Parathyroid adenoma (tissue), 2 donors: Measurements from ENCODE around the gene GABRD.

Experiments used
- H2AFZ ChIP-seq: fragments of 300-600 bp; sonication (generic); one replicate; pipeline ENCODE4 v1.7.0; 2017; ENCODE audit warnings: antibody characterized with exemption, mild to moderate bottlenecking
- H3K27ac ChIP-seq: fragments of 300-600 bp; sonication (generic); one replicate; pipeline ENCODE4 v1.7.0; 2017
- H3K27me3 ChIP-seq: fragments of 300-600 bp; sonication (generic); one replicate; pipeline ENCODE4 v1.7.0; 2017; ENCODE audit warnings: low read length; ENCODE audit not compliant: control insufficient read depth, insufficient read depth
- H3K36me3 ChIP-seq: fragments of 300-600 bp; sonication (generic); one replicate; pipeline ENCODE4 v1.7.0; 2017; ENCODE audit warnings: low read length; ENCODE audit not compliant: control insufficient read depth, insufficient read depth
- H3K4me1 ChIP-seq: fragments of 300-600 bp; sonication (generic); one replicate; pipeline ENCODE4 v1.7.0; 2017; ENCODE audit warnings: control low read depth
- H3K4me2 ChIP-seq: fragments of 300-600 bp; sonication (generic); one replicate; pipeline ENCODE4 v1.7.0; 2017; ENCODE audit warnings: low read length
- H3K4me3 ChIP-seq: fragments of 300-600 bp; sonication (generic); one replicate; pipeline ENCODE4 v1.7.0; 2017; ENCODE audit warnings: low read depth, low read length
- H3K79me2 ChIP-seq: fragments of 300-600 bp; sonication (generic); one replicate; pipeline ENCODE4 v1.7.0; 2017; ENCODE audit warnings: control low read depth
- H3K9ac ChIP-seq: fragments of 300-600 bp; sonication (generic); one replicate; pipeline ENCODE4 v1.7.0; 2017; ENCODE audit warnings: mild to moderate bottlenecking
- H3K9me3 ChIP-seq: fragments of 300-600 bp; sonication (generic); one replicate; pipeline ENCODE4 v1.7.0; 2017; ENCODE audit warnings: low read length; ENCODE audit not compliant: control insufficient read depth
- CTCF ChIP-seq: fragments of 300-600 bp; sonication (generic); IDR thresholded peaks from one replicate; pipeline ENCODE4 v1.7.0; 2017; ENCODE audit warnings: antibody characterized with exemption, mild to moderate bottlenecking
- donor health status: primary hyperparathyroidism.

GABRD gene

GRCh38 chr1:2070800-2071530 is 51.8 kb downstream of the GABRD start:
- H3K27ac ChIP-seq = no peak overlapping the region
- peaks cover 6% of the 10 kb centered on the region for H3K79me2 ChIP-seq
- H3K9ac ChIP-seq = no peak overlapping the region
- no peak overlapping the region for H3K4me2 ChIP-seq
- H3K4me3 ChIP-seq = no peak overlapping the region
- no peaks in the 10 kb centered on the region for H3K4me1 ChIP-seq
- H3K36me3 ChIP-seq = no peaks in the 10 kb centered on the region
- no peak for TF ChIP-seq CTCF
- H2AFZ ChIP-seq = no peak overlapping the region
- no peaks in the 10 kb centered on the region for H3K9me3 ChIP-seq
- H3K27me3 ChIP-seq = no peaks in the 10 kb centered on the region

- Histone ChIP-seq H3K4me3 (no peak overlapping the region), H3K4me1 (no peaks in the 10 kb centered on the region), H3K9ac (no peak overlapping the region)
Measured at GRCh38 chr1:2072109-2072806, 53.1 kb downstream of the GABRD start.

GRCh38 chr1:2072891-2073290 is 53.7 kb downstream of the GABRD start:
- Histone ChIP-seq H3K9ac (no peak overlapping the region), H3K9me3 (no peaks in the 10 kb centered on the region), H3K27me3 (no peaks in the 10 kb centered on the region), H3K4me1 (no peaks in the 10 kb centered on the region), H3K36me3 (no peaks in the 10 kb centered on the region), H2AFZ (no peak overlapping the region), H3K27ac (no peak overlapping the region), H3K79me2 (peaks cover 10% of the 10 kb centered on the region), H3K4me3 (no peak overlapping the region), H3K4me2 (no peak overlapping the region)
- TF ChIP-seq CTCF = no peak

More at GRCh38 chr1:2072109-2072806, 53.1 kb downstream of the GABRD start:
- no peak overlapping the region for H2AFZ ChIP-seq
- H3K79me2 ChIP-seq = peaks cover 6% of the 10 kb centered on the region
- H3K36me3 ChIP-seq = no peaks in the 10 kb centered on the region
- no peak for TF ChIP-seq CTCF
- no peak overlapping the region for H3K4me2 ChIP-seq
- H3K27me3 ChIP-seq = no peaks in the 10 kb centered on the region
- H3K9me3 ChIP-seq = no peaks in the 10 kb centered on the region
- no peak overlapping the region for H3K27ac ChIP-seq

GRCh38 chr1:2073382-2074230 is 54.5 kb downstream of the GABRD start:
- H3K27ac ChIP-seq = no peak overlapping the region
- no peaks in the 10 kb centered on the region for H3K4me1 ChIP-seq
- H2AFZ ChIP-seq = no peak overlapping the region
- peaks cover 11% of the 10 kb centered on the region for H3K79me2 ChIP-seq
- no peaks in the 10 kb centered on the region for H3K27me3 ChIP-seq
- no peak overlapping the region for H3K4me3 ChIP-seq
- no peaks in the 10 kb centered on the region for H3K9me3 ChIP-seq
- no peaks in the 10 kb centered on the region for H3K36me3 ChIP-seq
- no peak for TF ChIP-seq CTCF
- no peak overlapping the region for H3K9ac ChIP-seq
- no peak overlapping the region for H3K4me2 ChIP-seq
